A172 (cell line): ENCODE results near the gene CES4A. TPM values are rescaled to one million over a fixed set of nuclear protein-coding genes. Genes with fewer than 3 reads are reported as not detected.
"Not testable (repeated sequence)": the region's sequence is repeated elsewhere in the genome, so short reads cannot be mapped to it uniquely, and the experiment has no call there.

Experiments used
- DNase-seq: peaks from one replicate; pipeline ENCODE4 v3.0.0-alpha.2; 2015; ENCODE audit warnings: low spot score
- total RNA-seq: library from RNA; depleted of rRNA; stranded (reverse); fragments of >200 nt; shearing (Covaris generic); gene quantifications from 2 replicates; pipeline ENCODE4 v1.2.3, GENCODE V29; 2014; rRNA removed

The CES4A gene
- total RNA-seq, result not detected in 2 replicates

- no peak for DNase-seq
Measured at GRCh38 chr16:66988197-66988788, at the start of gene CES4A. Gene CES4A (plus strand): TSS chr16:66988589. CDS start chr16:66988773, 184 bp downstream.

- DNase-seq, result no peak
Measured at GRCh38 chr16:66939366-66939765, 49.0 kb upstream of the CES4A start.

- no peak for DNase-seq
Measured at GRCh38 chr16:66940236-66940635, 48.2 kb upstream of the CES4A start.

GRCh38 chr16:66942981-66943380, 45.4 kb upstream of the CES4A start:
- DNase-seq, result no peak

GRCh38 chr16:66943426-66944053, 44.8 kb upstream of the CES4A start:
- DNase-seq, result no peak

GRCh38 chr16:66944054-66944441, 44.3 kb upstream of the CES4A start:
- DNase-seq, result no peak

GRCh38 chr16:66944971-66945370, 43.4 kb upstream of the CES4A start:
- not testable (repeated sequence) for DNase-seq

- no peak for DNase-seq
Measured at GRCh38 chr16:66945939-66946338, 42.5 kb upstream of the CES4A start.

- DNase-seq, result no peak
Measured at GRCh38 chr16:66946541-66946940, 41.8 kb upstream of the CES4A start.

GRCh38 chr16:66946974-66947301, 41.5 kb upstream of the CES4A start:
- no peak for DNase-seq

GRCh38 chr16:66947302-66948065, 40.9 kb upstream of the CES4A start:
- peak; percentile 89 for DNase-seq

GRCh38 chr16:66948134-66948836, 40.1 kb upstream of the CES4A start:
- no peak for DNase-seq

GRCh38 chr16:66948837-66949225, 39.6 kb upstream of the CES4A start:
- DNase-seq, result no peak

- DNase-seq, result no peak
Measured at GRCh38 chr16:66949472-66949871, 38.9 kb upstream of the CES4A start.

GRCh38 chr16:66950437-66950836, 38.0 kb upstream of the CES4A start:
- no peak for DNase-seq

- no peak for DNase-seq
Measured at GRCh38 chr16:66950971-66951790, 37.2 kb upstream of the CES4A start.

GRCh38 chr16:66952430-66953110, 35.8 kb upstream of the CES4A start:
- no peak for DNase-seq

GRCh38 chr16:66953462-66954096, 34.8 kb upstream of the CES4A start:
- no peak for DNase-seq

GRCh38 chr16:66954097-66954659, 34.2 kb upstream of the CES4A start:
- peak; percentile 77 for DNase-seq
